Measurements from ENCODE around the gene GTPBP2.

Gene GTPBP2

GRCh38 chr6:43608807-43609206 lies 20.3 kb downstream of the GTPBP2 start:
- H3K27ac ChIP-seq (ENCODE audit: low read depth, low read length, poor library complexity, severe bottlenecking): peak overlapping the region; percentile 26
- no peaks in the 10 kb centered on the region for H4K20me1 ChIP-seq (ENCODE audit: insufficient read depth, low read length)
- no peaks in the 10 kb centered on the region for H3K9me2 ChIP-seq (ENCODE audit: low read depth, low read length)
- H3K4me3 ChIP-seq (ENCODE audit: low read depth, low read length, poor library complexity, severe bottlenecking): no peak overlapping the region
- no peak overlapping the region for H3K4me2 ChIP-seq (ENCODE audit: low read length)
- 0 out of 2 replicates have a peak overlapping the region, but pooled peaks have one; percentile 23 for H3K9ac ChIP-seq (ENCODE audit: low read length)
- H3K27me3 ChIP-seq (ENCODE audit: insufficient read depth, low read length): no peaks in the 10 kb centered on the region
- no peaks in the 10 kb centered on the region for H3K79me2 ChIP-seq (ENCODE audit: insufficient read depth, low read length)
- H3K4me1 ChIP-seq (ENCODE audit: insufficient read depth, low read length, severe bottlenecking): peaks cover 7% of the 10 kb centered on the region
- TF ChIP-seq, protein P1, sequence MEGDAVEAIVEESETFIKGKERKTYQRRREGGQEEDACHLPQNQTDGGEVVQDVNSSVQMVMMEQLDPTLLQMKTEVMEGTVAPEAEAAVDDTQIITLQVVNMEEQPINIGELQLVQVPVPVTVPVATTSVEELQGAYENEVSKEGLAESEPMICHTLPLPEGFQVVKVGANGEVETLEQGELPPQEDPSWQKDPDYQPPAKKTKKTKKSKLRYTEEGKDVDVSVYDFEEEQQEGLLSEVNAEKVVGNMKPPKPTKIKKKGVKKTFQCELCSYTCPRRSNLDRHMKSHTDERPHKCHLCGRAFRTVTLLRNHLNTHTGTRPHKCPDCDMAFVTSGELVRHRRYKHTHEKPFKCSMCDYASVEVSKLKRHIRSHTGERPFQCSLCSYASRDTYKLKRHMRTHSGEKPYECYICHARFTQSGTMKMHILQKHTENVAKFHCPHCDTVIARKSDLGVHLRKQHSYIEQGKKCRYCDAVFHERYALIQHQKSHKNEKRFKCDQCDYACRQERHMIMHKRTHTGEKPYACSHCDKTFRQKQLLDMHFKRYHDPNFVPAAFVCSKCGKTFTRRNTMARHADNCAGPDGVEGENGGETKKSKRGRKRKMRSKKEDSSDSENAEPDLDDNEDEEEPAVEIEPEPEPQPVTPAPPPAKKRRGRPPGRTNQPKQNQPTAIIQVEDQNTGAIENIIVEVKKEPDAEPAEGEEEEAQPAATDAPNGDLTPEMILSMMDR (IDR thresholded peaks at IDR 0.05; ENCODE audit: low read length): no peak
- TF ChIP-seq EZH2 (IDR thresholded peaks at IDR 0.05; ENCODE audit: borderline replicate concordance, low read length): no peak
- no peaks in the 10 kb centered on the region for H3F3A ChIP-seq (ENCODE audit: insufficient read depth, low read length)
- no peaks in the 10 kb centered on the region for H3K9me3 ChIP-seq (ENCODE audit: low read length)
- peaks cover 90% of the 10 kb centered on the region for H3K36me3 ChIP-seq (ENCODE audit: insufficient read depth, low read length)
- H2AFZ ChIP-seq (ENCODE audit: low read length): no peak overlapping the region

DNA sequence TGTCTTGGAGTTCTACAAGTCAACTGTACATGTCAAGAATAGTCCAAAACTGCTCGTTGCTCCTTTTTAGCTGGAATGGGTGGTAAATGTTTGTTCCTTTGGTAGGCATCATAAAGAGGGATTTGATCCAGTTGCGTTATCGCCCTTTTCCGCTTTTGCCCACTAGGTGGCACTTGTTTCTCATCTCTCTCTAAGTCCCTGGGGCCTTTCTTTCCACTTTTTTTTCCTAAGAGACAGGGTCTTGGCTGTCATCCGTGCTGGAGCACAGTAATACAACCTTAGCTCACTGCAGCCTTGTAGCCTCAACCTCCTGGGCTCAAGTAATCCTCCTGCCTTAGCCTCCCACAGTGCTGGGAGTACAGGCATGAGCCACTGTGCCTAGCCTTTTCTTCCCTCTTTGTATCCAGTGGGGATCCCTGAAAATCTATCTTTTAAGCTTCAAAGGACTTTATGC lies 20.7 kb downstream of the GTPBP2 start:
- H3K4me3 ChIP-seq (ENCODE audit: low read depth, low read length, poor library complexity, severe bottlenecking): no peak overlapping the region
- no peaks in the 10 kb centered on the region for H3K27me3 ChIP-seq (ENCODE audit: insufficient read depth, low read length)
- H3K27ac ChIP-seq (ENCODE audit: low read depth, low read length, poor library complexity, severe bottlenecking): no peak overlapping the region
- H3K9ac ChIP-seq (ENCODE audit: low read length): 0 out of 2 replicates have a peak overlapping the region, but pooled peaks have one; percentile 23
- no peaks in the 10 kb centered on the region for H4K20me1 ChIP-seq (ENCODE audit: insufficient read depth, low read length)
- H2AFZ ChIP-seq (ENCODE audit: low read length): no peak overlapping the region
- TF ChIP-seq, protein P1 (IDR thresholded peaks at IDR 0.05; ENCODE audit: low read length): peak; percentile 92
- TF ChIP-seq EZH2 (IDR thresholded peaks at IDR 0.05; ENCODE audit: borderline replicate concordance, low read length): no peak
- H3K9me3 ChIP-seq (ENCODE audit: low read length): no peaks in the 10 kb centered on the region
- peaks cover 7% of the 10 kb centered on the region for H3K4me1 ChIP-seq (ENCODE audit: insufficient read depth, low read length, severe bottlenecking)
- H3F3A ChIP-seq (ENCODE audit: insufficient read depth, low read length): no peaks in the 10 kb centered on the region
- no peaks in the 10 kb centered on the region for H3K9me2 ChIP-seq (ENCODE audit: low read depth, low read length)
- peaks cover 90% of the 10 kb centered on the region for H3K36me3 ChIP-seq (ENCODE audit: insufficient read depth, low read length)
- no peak overlapping the region for H3K4me2 ChIP-seq (ENCODE audit: low read length)
- no peaks in the 10 kb centered on the region for H3K79me2 ChIP-seq (ENCODE audit: insufficient read depth, low read length)

DNA sequence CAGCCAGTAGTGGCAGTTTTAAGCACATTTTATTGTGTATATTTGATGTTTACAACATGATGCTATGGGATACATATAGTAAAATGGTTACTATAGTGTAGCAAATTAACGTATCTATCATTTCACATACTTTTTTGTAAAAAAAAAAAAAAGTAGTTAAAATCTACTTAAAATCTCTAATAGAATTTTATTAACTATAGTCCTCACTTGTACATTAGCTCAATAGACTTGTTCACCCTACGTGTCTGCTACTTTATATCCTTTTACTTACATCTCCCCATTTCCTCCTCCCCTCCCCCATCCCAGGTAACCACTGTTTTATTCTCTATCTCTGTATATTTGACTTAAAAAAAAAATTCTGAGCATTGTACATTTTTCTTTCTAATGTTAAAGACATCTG lies 23.0 kb downstream of the GTPBP2 start:
- Histone ChIP-seq H3K9me3 (ENCODE audit: low read length) (no peaks in the 10 kb centered on the region), H2AFZ (ENCODE audit: low read length) (no peak overlapping the region), H3K4me1 (ENCODE audit: insufficient read depth, low read length, severe bottlenecking) (peaks cover 7% of the 10 kb centered on the region), H3K36me3 (ENCODE audit: insufficient read depth, low read length) (peaks cover 89% of the 10 kb centered on the region), H3K27ac (ENCODE audit: low read depth, low read length, poor library complexity, severe bottlenecking) (no peak overlapping the region), H3K27me3 (ENCODE audit: insufficient read depth, low read length) (no peaks in the 10 kb centered on the region), H3K9ac (ENCODE audit: low read length) (no peak overlapping the region), H3F3A (ENCODE audit: insufficient read depth, low read length) (no peaks in the 10 kb centered on the region), H3K79me2 (ENCODE audit: insufficient read depth, low read length) (no peaks in the 10 kb centered on the region), H3K4me3 (ENCODE audit: low read depth, low read length, poor library complexity, severe bottlenecking) (no peak overlapping the region), H4K20me1 (ENCODE audit: insufficient read depth, low read length) (no peaks in the 10 kb centered on the region), H3K9me2 (ENCODE audit: low read depth, low read length) (no peaks in the 10 kb centered on the region), H3K4me2 (ENCODE audit: low read length) (no peak overlapping the region)
- TF ChIP-seq, protein P1 (IDR thresholded peaks at IDR 0.05; ENCODE audit: low read length): no peak

All from OCI-LY1 (cell line).